ENCODE measurements around the gene HPRT1.

The HPRT1 gene

GRCh38 chrX:134480061-134480460 lies 20.1 kb downstream of the HPRT1 start:
- no peaks in the 10 kb centered on the region for H3K79me2 ChIP-seq (ENCODE audit: insufficient read depth, low read length)
- no peaks in the 10 kb centered on the region for H3K4me1 ChIP-seq (ENCODE audit: insufficient read depth, low read length, poor library complexity, severe bottlenecking)
- no peak for TF ChIP-seq CTCF (conservative IDR thresholded peaks at IDR 0.05; ENCODE audit: low read length)
- no peak for TF ChIP-seq EZH2phosphoT487 (IDR thresholded peaks at IDR 0.05; ENCODE audit: borderline replicate concordance)
- H4K20me1 ChIP-seq (ENCODE audit: insufficient read depth, low read length, poor library complexity, severe bottlenecking) = no peaks in the 10 kb centered on the region
- H3K4me2 ChIP-seq (ENCODE audit: low read depth, low read length, poor library complexity, severe bottlenecking) = no peak overlapping the region
- H3K36me3 ChIP-seq (ENCODE audit: insufficient read depth, low read length) = peaks cover 27% of the 10 kb centered on the region; the same call in 1 of the 2 replicates
- H3K27me3 ChIP-seq (ENCODE audit: insufficient read depth, low read length, poor library complexity, severe bottlenecking) = no peaks in the 10 kb centered on the region
- H3F3A ChIP-seq (ENCODE audit: low read depth) = no peaks in the 10 kb centered on the region
- H2AFZ ChIP-seq (ENCODE audit: low read length) = no peak overlapping the region
- no peak overlapping the region for H3K4me3 ChIP-seq (ENCODE audit: low read length, poor library complexity, severe bottlenecking)
- no peaks in the 10 kb centered on the region for H3K9me3 ChIP-seq (ENCODE audit: insufficient read depth, low read depth, low read length)
- H3K9me2 ChIP-seq (replicated peaks; ENCODE audit: low read depth, low read length) = no peaks in the 10 kb centered on the region
- no peak overlapping the region for H3K9ac ChIP-seq (ENCODE audit: low read depth, low read length, poor library complexity, severe bottlenecking)

GRCh38 chrX:134481339-134481738 lies 21.4 kb downstream of the HPRT1 start:
- no peaks in the 10 kb centered on the region for H3K9me2 ChIP-seq (replicated peaks; ENCODE audit: low read depth, low read length)
- no peaks in the 10 kb centered on the region for H3K4me1 ChIP-seq (ENCODE audit: insufficient read depth, low read length, poor library complexity, severe bottlenecking)
- no peaks in the 10 kb centered on the region for H4K20me1 ChIP-seq (ENCODE audit: insufficient read depth, low read length, poor library complexity, severe bottlenecking)
- H3K79me2 ChIP-seq (ENCODE audit: insufficient read depth, low read length) = no peaks in the 10 kb centered on the region
- TF ChIP-seq CTCF (conservative IDR thresholded peaks at IDR 0.05; ENCODE audit: low read length) = no peak
- TF ChIP-seq EZH2phosphoT487 (IDR thresholded peaks at IDR 0.05; ENCODE audit: borderline replicate concordance) = no peak
- H3K36me3 ChIP-seq (ENCODE audit: insufficient read depth, low read length) = peaks cover 20% of the 10 kb centered on the region; the same call in 1 of the 2 replicates
- no peak overlapping the region for H3K4me3 ChIP-seq (ENCODE audit: low read length, poor library complexity, severe bottlenecking)
- H3K4me2 ChIP-seq (ENCODE audit: low read depth, low read length, poor library complexity, severe bottlenecking) = no peak overlapping the region
- H3K27me3 ChIP-seq (ENCODE audit: insufficient read depth, low read length, poor library complexity, severe bottlenecking) = no peaks in the 10 kb centered on the region
- no peaks in the 10 kb centered on the region for H3K9me3 ChIP-seq (ENCODE audit: insufficient read depth, low read depth, low read length)
- no peaks in the 10 kb centered on the region for H3F3A ChIP-seq (ENCODE audit: low read depth)
- H2AFZ ChIP-seq (ENCODE audit: low read length) = no peak overlapping the region
- no peak overlapping the region for H3K9ac ChIP-seq (ENCODE audit: low read depth, low read length, poor library complexity, severe bottlenecking)

- H4K20me1 ChIP-seq (ENCODE audit: insufficient read depth, low read length, poor library complexity, severe bottlenecking) = no peaks in the 10 kb centered on the region
- H3F3A ChIP-seq (ENCODE audit: low read depth) = no peaks in the 10 kb centered on the region
- H3K9ac ChIP-seq (ENCODE audit: low read depth, low read length, poor library complexity, severe bottlenecking) = no peak overlapping the region
- no peak overlapping the region for H3K4me3 ChIP-seq (ENCODE audit: low read length, poor library complexity, severe bottlenecking)
- H3K9me2 ChIP-seq (replicated peaks; ENCODE audit: low read depth, low read length) = no peaks in the 10 kb centered on the region
- H3K79me2 ChIP-seq (ENCODE audit: insufficient read depth, low read length) = no peaks in the 10 kb centered on the region
- no peaks in the 10 kb centered on the region for H3K27me3 ChIP-seq (ENCODE audit: insufficient read depth, low read length, poor library complexity, severe bottlenecking)
- no peak overlapping the region for H3K4me2 ChIP-seq (ENCODE audit: low read depth, low read length, poor library complexity, severe bottlenecking)
- peaks cover 23% of the 10 kb centered on the region; the same call in 1 of the 2 replicates for H3K36me3 ChIP-seq (ENCODE audit: insufficient read depth, low read length)
- H2AFZ ChIP-seq (ENCODE audit: low read length) = no peak overlapping the region
- no peaks in the 10 kb centered on the region for H3K9me3 ChIP-seq (ENCODE audit: insufficient read depth, low read depth, low read length)
- no peak for TF ChIP-seq EZH2phosphoT487 (IDR thresholded peaks at IDR 0.05; ENCODE audit: borderline replicate concordance)
- TF ChIP-seq CTCF (conservative IDR thresholded peaks at IDR 0.05; ENCODE audit: low read length) = no peak
- H3K4me1 ChIP-seq (ENCODE audit: insufficient read depth, low read length, poor library complexity, severe bottlenecking) = no peaks in the 10 kb centered on the region
These were observed 22.4 kb downstream of the HPRT1 start for GRCh38 chrX:134482371-134482770.
